Keratinocyte (primary cell): ENCODE data around the gene DCLK1. TPM values are rescaled to one million over a fixed set of nuclear protein-coding genes. Genes with fewer than 3 reads are reported as not detected.

Source experiments
- DNase-seq: peaks from one replicate; pipeline ENCODE4 v3.0.0-alpha.2; 2011; ENCODE audit warnings: low read depth, missing footprints, low spot score
- FAIRE-seq: peaks from 2 replicates; lab custom pipeline; 2011; peaks lifted over from hg19 to GRCh38; lab: Jason Lieb, UNC
- H2AFZ ChIP-seq: 2 replicates; pipeline ENCODE4 v1.6.0; 2012; ENCODE audit warnings: low read length, control low read depth, inconsistent platforms; ENCODE audit not compliant: control insufficient read depth
- H3K27ac ChIP-seq: 2 replicates; pipeline ENCODE4 v1.5.1; 2011; ENCODE audit warnings: low read length; ENCODE audit not compliant: control insufficient read depth, insufficient read depth
- H3K27me3 ChIP-seq: 3 replicates; pipeline ENCODE4 v1.6.0; 2011; ENCODE audit warnings: low read length; ENCODE audit not compliant: control insufficient read depth, insufficient read depth; ENCODE audit errors: extremely low read depth
- H3K36me3 ChIP-seq, 2 experiments: 2 replicates in 1 of 2; 3 replicates in 1 of 2; pipeline ENCODE4 v1.5.1; 2011; ENCODE audit warnings: low read length in 2 of 2, mild to moderate bottlenecking in 1 of 2; ENCODE audit not compliant: control insufficient read depth in 2 of 2, insufficient read depth in 2 of 2; ENCODE audit errors: extremely low read depth in 1 of 2
- H3K4me1 ChIP-seq: 3 replicates; pipeline ENCODE4 v1.5.1; 2011; ENCODE audit warnings: low read length; ENCODE audit not compliant: control insufficient read depth, insufficient read depth; ENCODE audit errors: extremely low read depth
- H3K4me2 ChIP-seq: 3 replicates; pipeline ENCODE4 v1.6.0; 2011; ENCODE audit warnings: low read depth, low read length; ENCODE audit not compliant: control insufficient read depth, insufficient read depth; ENCODE audit errors: extremely low read depth
- H3K4me3 ChIP-seq, 3 experiments: fragments of 200-600 bp in 1 of 3; sonication (generic) in 1 of 3; 2 replicates in 2 of 3; 3 replicates in 1 of 3; pipeline ENCODE4 v1.5.1; 2011 to 2016; ENCODE audit warnings: low read length in 3 of 3, mild to moderate bottlenecking in 3 of 3, control low read depth in 2 of 3, inconsistent platforms in 1 of 3, low read depth in 1 of 3, mixed read lengths in 1 of 3, mixed run types in 1 of 3, moderate library complexity in 1 of 3; ENCODE audit not compliant: control insufficient read depth in 2 of 3, insufficient read depth in 2 of 3; ENCODE audit errors: extremely low read depth in 1 of 3
- H3K79me2 ChIP-seq: 2 replicates; pipeline ENCODE4 v1.6.0; 2012; ENCODE audit warnings: low read length; ENCODE audit not compliant: control insufficient read depth, insufficient read depth
- H3K9ac ChIP-seq: 3 replicates; pipeline ENCODE4 v1.6.0; 2011; ENCODE audit warnings: low read length; ENCODE audit not compliant: control insufficient read depth, insufficient read depth; ENCODE audit errors: extremely low read depth
- H3K9me1 ChIP-seq: 3 replicates; pipeline ENCODE4 v1.6.0; 2011; ENCODE audit warnings: low read length; ENCODE audit not compliant: control insufficient read depth, insufficient read depth; ENCODE audit errors: extremely low read depth
- H3K9me3 ChIP-seq: 2 replicates; pipeline ENCODE4 v1.5.1; 2012; ENCODE audit warnings: low read depth, low read length; ENCODE audit not compliant: control insufficient read depth
- H4K20me1 ChIP-seq: 3 replicates; pipeline ENCODE4 v1.6.0; 2011; ENCODE audit warnings: low read length; ENCODE audit not compliant: control insufficient read depth, insufficient read depth; ENCODE audit errors: extremely low read depth
- CTCF ChIP-seq, 3 experiments: IDR thresholded peaks in 1 of 3; conservative IDR thresholded peaks in 1 of 3; optimal IDR thresholded peaks in 1 of 3; 2 replicates in 2 of 3; 3 replicates in 1 of 3; pipeline versions ENCODE3 to v1.5.1; 2011; ENCODE audit warnings: low read length in 3 of 3, mild to moderate bottlenecking in 3 of 3, moderate library complexity in 2 of 3, control low read depth in 1 of 3, inconsistent platforms in 1 of 3; ENCODE audit not compliant: insufficient read depth in 2 of 3; ENCODE audit errors: extremely low read depth in 1 of 3
- EZH2 ChIP-seq: IDR thresholded peaks from one replicate; pipeline ENCODE4 v1.6.1; 2012; ENCODE audit warnings: inconsistent platforms, mild to moderate bottlenecking, low read length, moderate library complexity
- dilution Hi-C: fragments of 300-500 bp; cut with MboI; formaldehyde crosslinking; loops from one replicate; pipeline ENCODE4 v1.7.0; 2020; ENCODE audit warnings: low sequenced_read_pairs; ENCODE audit not compliant: extremely low pct_ligation_motif_present
- polyA plus RNA-seq, 5 experiments: library from polyadenylated mRNA; depleted of rRNA in 3 of 5; stranded (reverse) in 3 of 5; stranded (forward) in 1 of 5; unstranded in 1 of 5; fragments of >200 nt; gene quantifications; 1 replicate in 1 of 5; 2 replicates in 3 of 5; 3 replicates in 1 of 5; pipeline versions ENCODE4 v1.2.1 to v1.2.3, GENCODE V29; 2011 to 2012; ENCODE audit warnings: missing spikeins in 2 of 5, low read depth in 1 of 5, low replicate concordance in 1 of 5

DCLK1 gene
- polyA plus RNA-seq, 1 donor (not counting 4 experiments of a cell fraction or from before 2014, with no cell fraction given), result 0.04 TPM

- no peak overlapping the region for H3K4me3 ChIP-seq
- H3K9ac ChIP-seq, result no peak overlapping the region
- H3K4me1 ChIP-seq, result no peaks in the 10 kb centered on the region
- no peaks in the 10 kb centered on the region for H3K9me1 ChIP-seq
- FAIRE-seq (no peak), DNase-seq (no peak)
- H3K9me3 ChIP-seq, result no peaks in the 10 kb centered on the region
- H2AFZ ChIP-seq, result no peak overlapping the region
- H3K4me2 ChIP-seq, result no peak overlapping the region
- dilution Hi-C loops, result no loop called here
- no peaks in the 10 kb centered on the region for H3K36me3 ChIP-seq
- H4K20me1 ChIP-seq, result no peaks in the 10 kb centered on the region
- H3K27ac ChIP-seq, result no peak overlapping the region
- H3K27me3 ChIP-seq, result no peaks in the 10 kb centered on the region
- no peak for TF ChIP-seq CTCF (optimal IDR thresholded peaks at IDR 0.05 in 1 of 3, IDR thresholded peaks at IDR 0.05 in 1 of 3, conservative IDR thresholded peaks at IDR 0.05 in 1 of 3; ENCODE audit: extremely low read depth in 1 of 3, insufficient read depth in 2 of 3, low read length in 3 of 3)
- TF ChIP-seq EZH2, result no peak
- no peaks in the 10 kb centered on the region for H3K79me2 ChIP-seq
These were observed 406.7 kb downstream of the DCLK1 start for GRCh38 chr13:35724446-35724845.

- dilution Hi-C loops, result no loop called here
- no peaks in the 10 kb centered on the region for H3K36me3 ChIP-seq
- H3K4me3 ChIP-seq, result no peak overlapping the region
- no peaks in the 10 kb centered on the region for H3K27me3 ChIP-seq
- TF ChIP-seq CTCF (optimal IDR thresholded peaks at IDR 0.05 in 1 of 3, IDR thresholded peaks at IDR 0.05 in 1 of 3, conservative IDR thresholded peaks at IDR 0.05 in 1 of 3; ENCODE audit: extremely low read depth in 1 of 3, insufficient read depth in 2 of 3, low read length in 3 of 3) (no peak), EZH2 (no peak)
- no peaks in the 10 kb centered on the region for H3K9me1 ChIP-seq
- H2AFZ ChIP-seq, result no peak overlapping the region
- H3K79me2 ChIP-seq, result no peaks in the 10 kb centered on the region
- no peaks in the 10 kb centered on the region for H4K20me1 ChIP-seq
- no peak overlapping the region for H3K27ac ChIP-seq
- no peak overlapping the region for H3K4me2 ChIP-seq
- DNase-seq, result no peak
- FAIRE-seq, result no peak
- H3K4me1 ChIP-seq, result no peaks in the 10 kb centered on the region
- no peak overlapping the region for H3K9ac ChIP-seq
- H3K9me3 ChIP-seq, result no peaks in the 10 kb centered on the region
These were observed 407.4 kb downstream of the DCLK1 start for GRCh38 chr13:35723821-35724220.
